NCI-H2171 (cell line): Measurements from ENCODE around the gene RIT2.

ENCODE experiments used
- DNase-seq: peaks from one replicate; lab custom pipeline; 2025; lab: John Stamatoyannopoulos, UW

RIT2 gene

GRCh38 chr18:43115076-43115921 is at the start of gene RIT2:
Gene RIT2, minus strand, starts transcription at chr18:43115685.
- no peak for DNase-seq

- DNase-seq, result no peak
These were observed 46.0 kb upstream of the RIT2 start for GRCh38 chr18:43161528-43161927.

GRCh38 chr18:43160509-43160908 is 45.0 kb upstream of the RIT2 start:
- DNase-seq, result no peak

DNA sequence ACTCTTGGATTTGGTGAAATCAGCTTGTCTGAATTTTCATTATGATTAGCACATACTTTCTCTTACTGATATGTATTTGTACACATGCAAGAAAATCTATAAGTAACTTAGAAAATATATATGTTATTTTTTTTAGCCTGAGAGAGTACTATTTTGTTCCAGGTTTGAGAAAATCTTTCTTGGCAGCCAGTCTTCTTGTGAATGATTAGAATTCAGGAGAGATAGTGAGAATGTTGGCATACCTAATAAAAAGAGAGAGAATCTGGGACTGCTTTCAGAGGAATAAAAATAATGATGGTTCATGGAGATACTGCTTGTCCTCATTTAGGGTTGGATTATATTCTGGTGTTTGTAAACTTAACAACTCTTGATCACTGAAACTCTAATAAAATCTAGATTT is 44.4 kb upstream of the RIT2 start:
- DNase-seq, result no peak

DNA sequence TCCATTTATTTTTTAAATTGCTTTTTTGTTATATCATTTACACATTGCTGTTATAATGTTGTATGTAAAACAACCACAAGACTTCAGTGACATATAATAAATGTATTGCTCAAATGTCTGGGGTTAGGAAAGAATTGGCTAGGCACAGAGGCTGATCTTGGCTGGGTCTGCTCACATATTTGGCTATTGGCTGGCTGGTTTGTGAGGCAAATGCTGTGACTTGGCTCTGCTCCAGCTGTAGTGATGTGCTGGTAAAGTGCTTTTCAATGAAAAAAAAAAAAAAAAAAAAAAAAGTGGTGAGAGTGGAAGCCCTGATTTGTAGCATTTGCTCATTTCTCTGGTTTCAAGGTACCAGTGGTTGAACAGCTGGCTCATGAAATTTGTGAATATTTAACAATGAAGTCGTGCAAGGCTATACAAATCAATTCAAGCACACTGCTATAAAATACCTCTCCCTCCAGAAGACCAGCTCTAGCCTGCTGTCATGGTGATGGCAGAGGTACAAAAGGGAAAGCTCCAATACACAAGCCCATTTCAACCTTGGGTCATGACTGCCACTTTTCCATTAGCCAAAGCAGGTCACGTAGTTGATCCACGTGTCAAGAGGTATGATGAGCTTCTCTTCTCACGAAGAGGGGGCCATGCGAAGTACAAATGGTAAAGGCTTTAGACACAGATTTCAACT is 43.7 kb upstream of the RIT2 start:
- peak; percentile 63 for DNase-seq

- no peak for DNase-seq
These were observed 42.9 kb upstream of the RIT2 start for GRCh38 chr18:43158381-43158780.

GRCh38 chr18:43155842-43156241 is 40.4 kb upstream of the RIT2 start:
- DNase-seq, result no peak

DNA sequence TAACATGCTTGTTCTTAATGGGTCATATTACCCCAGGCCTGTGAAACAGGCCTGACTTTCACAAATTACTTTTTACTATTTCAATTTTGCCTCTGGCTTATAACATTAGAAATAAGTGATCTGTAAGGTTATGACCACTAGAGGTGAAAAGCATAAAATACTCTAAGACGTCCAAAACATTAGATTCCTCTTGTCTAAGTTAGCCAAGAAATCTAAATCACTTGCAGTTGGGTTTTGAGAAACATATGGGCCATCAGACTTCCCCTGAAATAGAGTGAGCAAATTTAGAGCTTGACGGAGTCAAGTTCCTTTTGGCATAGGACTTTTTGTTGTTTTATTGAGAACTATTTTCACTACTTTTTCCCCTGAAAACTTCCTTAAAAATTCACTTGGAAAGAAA is 32.7 kb upstream of the RIT2 start:
- no peak for DNase-seq

DNA sequence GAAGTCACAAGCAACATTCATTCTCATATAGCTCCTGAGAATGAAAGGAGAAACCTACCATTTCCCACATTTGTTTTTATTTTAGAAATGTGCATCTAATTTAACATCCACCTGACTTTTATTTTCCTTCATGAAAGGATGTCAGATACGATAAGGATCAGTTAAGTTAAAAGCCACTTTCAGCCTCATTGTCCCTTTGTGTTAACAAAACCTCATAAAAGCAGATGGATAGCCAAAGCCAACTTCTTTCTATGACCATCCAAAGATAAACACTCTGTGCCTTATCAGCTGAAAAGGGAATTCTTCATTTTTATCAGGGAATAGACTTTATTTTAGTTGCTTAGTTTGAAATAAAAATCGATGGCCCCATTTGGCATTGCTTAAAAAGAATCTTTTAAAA is 25.7 kb upstream of the RIT2 start:
- no peak for DNase-seq

DNA sequence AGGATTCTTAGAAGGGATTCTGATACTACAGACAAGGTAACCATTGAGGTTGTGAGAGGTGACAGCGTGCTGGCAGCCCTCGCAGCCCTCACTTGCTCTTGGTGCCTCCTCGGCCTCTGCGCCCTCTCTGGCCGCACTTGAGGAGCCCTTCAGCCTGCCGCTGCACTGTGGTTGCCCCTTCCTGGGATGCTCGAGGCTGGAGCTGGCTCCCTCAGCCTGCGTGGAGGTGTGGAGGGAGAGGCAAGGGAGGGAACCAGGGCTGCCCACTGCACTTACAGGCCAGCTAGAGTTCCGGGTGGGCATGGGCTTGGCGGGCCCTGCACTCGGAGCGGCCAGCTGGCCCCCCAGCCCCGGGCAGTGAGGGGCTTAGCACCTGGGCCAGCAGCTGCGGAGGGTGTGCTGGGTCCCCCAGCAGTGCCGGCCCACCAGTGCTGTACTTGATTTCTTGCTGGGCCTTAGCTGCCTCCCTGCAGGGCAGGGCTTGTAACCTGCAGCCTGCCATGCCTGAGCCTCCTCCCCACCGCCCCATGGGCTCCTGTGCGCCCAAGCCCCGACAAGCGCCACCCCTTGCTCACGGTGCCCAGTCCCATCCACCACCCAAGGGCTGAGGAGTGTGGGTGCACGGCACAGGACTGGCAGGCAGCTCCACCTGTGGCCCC is 23.9 kb upstream of the RIT2 start:
- no peak for DNase-seq

DNA sequence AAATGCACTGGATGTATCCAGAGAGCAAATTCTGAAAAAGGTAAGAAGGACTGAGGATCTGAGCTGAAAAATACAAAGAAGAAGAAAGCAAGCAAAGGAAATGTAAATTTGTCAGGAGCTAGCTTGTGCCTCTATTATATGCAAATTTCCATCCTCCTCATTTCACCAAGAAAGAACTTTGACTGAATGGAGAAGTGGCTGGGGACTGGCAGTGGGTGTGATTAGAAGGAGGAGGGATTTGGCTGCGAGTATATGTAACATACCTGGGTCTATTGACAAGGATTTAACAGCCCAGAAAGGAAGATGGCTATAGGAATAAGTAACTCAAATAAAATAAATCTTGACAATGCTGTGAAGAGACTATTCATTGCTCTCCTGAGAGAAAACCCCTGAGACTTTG is 19.4 kb upstream of the RIT2 start:
- DNase-seq, result no peak

DNA sequence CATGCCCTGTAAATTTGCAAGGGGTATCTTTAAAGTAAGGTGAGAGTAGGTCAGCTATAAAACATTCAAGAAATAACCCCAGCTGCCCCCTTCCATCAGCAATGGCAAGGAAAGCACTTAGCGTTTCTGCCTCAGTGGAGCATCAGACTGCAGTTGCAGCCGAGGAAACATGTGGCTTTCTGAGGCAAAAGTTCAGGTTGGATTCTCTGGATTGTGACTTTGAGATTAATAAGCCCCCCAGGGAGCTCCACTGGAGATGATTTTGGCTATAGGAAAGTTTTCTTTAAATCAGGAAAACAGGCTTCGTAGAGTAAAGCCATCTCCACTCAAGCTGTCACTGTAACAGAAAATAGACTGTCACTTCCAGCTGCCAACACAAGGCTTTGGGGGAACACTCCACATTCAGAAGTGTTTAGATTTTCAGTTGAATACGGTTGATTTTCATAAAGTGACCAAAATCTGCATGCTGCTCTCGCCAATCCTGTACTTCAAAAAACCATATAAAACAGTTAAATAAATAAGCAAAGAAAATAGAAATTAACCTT is 15.3 kb upstream of the RIT2 start:
- DNase-seq, result peak; percentile 44

DNA sequence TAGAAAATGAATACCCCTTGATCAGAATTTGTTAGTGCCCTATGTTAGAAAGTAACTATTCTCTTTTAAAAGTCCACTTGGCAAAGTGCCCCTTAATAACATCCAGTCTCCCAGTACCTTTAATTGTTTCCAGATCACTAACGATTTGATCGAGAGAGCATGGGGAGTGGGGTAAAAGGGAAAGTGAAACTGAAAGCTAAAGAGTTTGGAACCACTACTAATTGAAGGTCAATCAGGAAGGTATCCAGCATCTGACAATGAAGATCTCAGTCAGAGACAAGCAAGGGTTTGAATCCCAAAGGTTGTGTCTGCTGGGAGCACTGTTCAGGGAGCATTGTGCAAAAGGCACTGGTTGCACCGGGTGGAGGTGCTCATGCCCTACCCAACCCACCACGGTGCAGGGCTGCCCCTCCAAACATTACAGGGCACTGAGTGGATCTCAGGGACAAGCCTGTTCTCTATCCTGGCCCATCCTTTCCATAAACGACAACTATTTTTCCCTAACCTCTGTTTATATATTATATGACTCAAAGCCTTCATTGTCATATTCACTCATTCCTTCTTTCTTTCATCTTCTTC is 14.6 kb upstream of the RIT2 start:
- DNase-seq, result no peak

DNA sequence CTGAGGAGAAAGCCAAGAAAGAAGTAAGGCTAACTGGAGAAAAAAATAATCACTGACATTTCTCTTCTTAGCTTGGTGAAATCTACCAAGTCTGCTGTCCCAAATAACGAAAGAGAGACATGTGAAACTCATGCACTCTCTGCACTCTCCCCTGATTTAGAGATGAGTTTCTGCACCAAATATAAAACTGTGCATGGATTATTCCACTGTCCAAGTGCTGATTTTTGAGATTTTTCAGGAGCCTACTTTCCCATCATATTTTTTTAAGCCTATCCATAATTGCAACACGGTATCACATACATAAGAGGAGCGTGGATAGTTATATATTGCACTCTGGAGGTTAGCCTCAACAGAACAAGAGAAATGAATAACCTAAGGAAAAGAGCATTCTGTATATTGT is 10.0 kb upstream of the RIT2 start:
- DNase-seq, result no peak

GRCh38 chr18:43122955-43123354 is 7.5 kb upstream of the RIT2 start:
- DNase-seq, result no peak

- DNase-seq, result no peak
These were observed 1.3 kb upstream of the RIT2 start for GRCh38 chr18:43116699-43117294.

GRCh38 chr18:43113220-43113895 is 2.1 kb downstream of the RIT2 start:
- DNase-seq, result no peak

- peak; percentile 9 for DNase-seq
These were observed 6.6 kb downstream of the RIT2 start for GRCh38 chr18:43108882-43109281.

- DNase-seq, result no peak
These were observed 7.0 kb downstream of the RIT2 start for GRCh38 chr18:43108469-43108868.

DNA sequence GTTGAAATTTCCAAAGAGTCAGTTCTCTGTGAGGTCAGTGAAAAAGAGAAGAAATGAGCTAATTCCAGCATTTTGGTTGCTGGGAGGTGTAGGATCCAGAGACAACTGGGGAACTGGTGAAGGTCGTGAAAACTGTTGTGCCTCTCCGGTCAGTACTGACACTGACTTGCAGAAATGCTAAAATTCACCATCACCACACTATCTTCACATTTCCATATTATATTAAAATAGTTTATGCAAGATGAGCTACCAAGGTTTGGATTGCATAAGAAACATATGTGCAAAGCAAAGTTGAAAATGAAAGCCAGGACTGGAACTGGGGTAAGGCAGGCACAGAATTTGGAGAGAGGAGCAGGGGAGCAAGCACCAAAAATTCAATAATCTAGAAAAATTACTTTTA is 21.8 kb downstream of the RIT2 start:
- DNase-seq, result no peak

DNA sequence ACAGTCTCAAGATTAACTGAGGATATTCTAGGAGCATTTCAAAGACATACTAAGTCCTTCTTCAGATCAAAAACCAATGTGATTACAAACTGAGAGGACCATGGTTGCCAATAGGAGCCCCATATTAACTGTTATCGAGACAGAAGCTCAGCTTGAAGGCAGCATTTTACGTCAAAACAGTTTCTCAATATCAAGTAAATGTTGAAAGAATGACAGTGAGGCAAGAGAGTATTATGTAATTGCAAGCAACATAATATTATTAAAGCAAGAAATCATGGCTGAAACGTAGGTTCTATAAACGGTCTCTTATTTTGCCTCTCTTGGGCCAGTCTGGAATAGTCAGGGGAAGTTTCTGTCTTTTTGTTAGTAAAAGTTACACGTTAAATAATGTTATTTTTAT is 22.9 kb downstream of the RIT2 start:
- DNase-seq, result no peak
